Vagina (tissue), 2 donors: Measurements from ENCODE around the gene RBFOX1.

Experiments
- POLR2A ChIP-seq, 2 donors: fragments of 450-650 bp; IDR thresholded peaks; one replicate each; pipeline ENCODE4 v1.6.1; 2017; ENCODE audit warnings: antibody characterized with exemption in 2 of 2, mild to moderate bottlenecking in 2 of 2, moderate library complexity in 2 of 2
- POLR2AphosphoS5 ChIP-seq, 2 donors: sonication (generic); formaldehyde crosslinking; IDR thresholded peaks; one replicate each; pipeline ENCODE4 v1.9.0; 2017; ENCODE audit warnings: antibody characterized with exemption in 2 of 2, mild to moderate bottlenecking in 2 of 2, low read depth in 1 of 2; ENCODE audit not compliant: insufficient read depth in 1 of 2
- TF ChIP-seq, protein P1 (sequence below), 3 experiments: fragments of 450-650 bp in 2 of 3; fragments of 200-600 bp in 1 of 3; sonication (generic) in 1 of 3; IDR thresholded peaks; one replicate each; pipeline ENCODE4 v1.5.1; 2017 to 2019; ENCODE audit warnings: antibody characterized with exemption in 3 of 3, mild to moderate bottlenecking in 2 of 3, moderate library complexity in 2 of 3

DNA sequence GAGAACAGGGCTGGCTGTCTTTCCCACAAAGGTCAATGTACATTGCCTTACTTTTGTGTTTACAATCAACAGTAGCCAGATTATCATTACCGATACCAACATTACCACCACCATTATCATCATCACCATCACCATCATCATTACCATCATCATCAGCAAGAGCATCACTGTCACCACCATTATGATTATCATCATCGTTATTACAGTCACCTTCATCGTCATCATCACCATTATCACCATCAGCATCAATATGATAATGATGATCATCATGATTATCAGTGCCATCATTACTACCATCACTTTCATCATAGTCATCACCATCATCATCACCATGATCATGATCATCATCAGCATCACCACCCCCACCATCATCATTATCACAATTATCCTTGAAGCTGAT lies 43.3 kb upstream of the RBFOX1 start:
- TF ChIP-seq POLR2A (IDR thresholded peaks at IDR 0.05) (no peak), POLR2AphosphoS5 (IDR thresholded peaks at IDR 0.05; ENCODE audit: insufficient read depth in 1 of 2, low read depth in 1 of 2) (no peak)
- TF ChIP-seq, protein P1, sequence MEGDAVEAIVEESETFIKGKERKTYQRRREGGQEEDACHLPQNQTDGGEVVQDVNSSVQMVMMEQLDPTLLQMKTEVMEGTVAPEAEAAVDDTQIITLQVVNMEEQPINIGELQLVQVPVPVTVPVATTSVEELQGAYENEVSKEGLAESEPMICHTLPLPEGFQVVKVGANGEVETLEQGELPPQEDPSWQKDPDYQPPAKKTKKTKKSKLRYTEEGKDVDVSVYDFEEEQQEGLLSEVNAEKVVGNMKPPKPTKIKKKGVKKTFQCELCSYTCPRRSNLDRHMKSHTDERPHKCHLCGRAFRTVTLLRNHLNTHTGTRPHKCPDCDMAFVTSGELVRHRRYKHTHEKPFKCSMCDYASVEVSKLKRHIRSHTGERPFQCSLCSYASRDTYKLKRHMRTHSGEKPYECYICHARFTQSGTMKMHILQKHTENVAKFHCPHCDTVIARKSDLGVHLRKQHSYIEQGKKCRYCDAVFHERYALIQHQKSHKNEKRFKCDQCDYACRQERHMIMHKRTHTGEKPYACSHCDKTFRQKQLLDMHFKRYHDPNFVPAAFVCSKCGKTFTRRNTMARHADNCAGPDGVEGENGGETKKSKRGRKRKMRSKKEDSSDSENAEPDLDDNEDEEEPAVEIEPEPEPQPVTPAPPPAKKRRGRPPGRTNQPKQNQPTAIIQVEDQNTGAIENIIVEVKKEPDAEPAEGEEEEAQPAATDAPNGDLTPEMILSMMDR (IDR thresholded peaks at IDR 0.05): no peak
